ENCODE data around the gene SEH1L. TPM values are rescaled to one million over a fixed set of nuclear protein-coding genes. Genes with fewer than 3 reads are reported as not detected.
"Not testable (repeated sequence)": the region's sequence is repeated elsewhere in the genome, so short reads cannot be mapped to it uniquely, and the experiment has no call there.

The SEH1L gene
- total RNA-seq = 10 to 100 TPM; 32.4 to 35.9 TPM
- total RNA-seq = 23.0 to 36.7 reads per million in 2 donors

GRCh38 chr18:12947285-12948049 lies at the start of gene SEH1L:
Gene SEH1L (plus strand): TSS chr18:12948011. CDS start chr18:12948122, 111 bp downstream.
- Mint-ChIP-seq H3K27me3 (no peaks in the 10 kb centered on the region), H3K27ac (peak within 1 kb of the TSS; percentile 98), H3K4me1 (peaks cover 28% of the 10 kb centered on the region), H3K4me3 (peak within 1 kb of the TSS; percentile 98), H3K36me3 (ENCODE audit: low read depth) (no peaks in the 10 kb centered on the region)
- no peaks in the 10 kb centered on the region for H3K9me3 ChIP-seq (ENCODE audit: control insufficient read depth, low read length, poor library complexity, severe bottlenecking)
- ATAC-seq (peak; percentile 88), DNase-seq (peak; percentile 95 to 100 (median 98))

GRCh38 chr18:12901208-12901607 lies 46.6 kb upstream of the SEH1L start:
- not testable (repeated sequence) for H3K4me3 Mint-ChIP-seq; H3K27ac Mint-ChIP-seq; H3K27me3 Mint-ChIP-seq; H3K9me3 ChIP-seq (ENCODE audit: control insufficient read depth, low read length, poor library complexity, severe bottlenecking); DNase-seq; ATAC-seq; H3K36me3 Mint-ChIP-seq (ENCODE audit: low read depth); H3K4me1 Mint-ChIP-seq

GRCh38 chr18:12904012-12904516 lies 43.7 kb upstream of the SEH1L start:
- DNase-seq = no peak
- peak; percentile 55 for ATAC-seq
- H3K9me3 ChIP-seq (ENCODE audit: control insufficient read depth, low read length, poor library complexity, severe bottlenecking) = no peaks in the 10 kb centered on the region
- H3K36me3 Mint-ChIP-seq (ENCODE audit: low read depth) = no peaks in the 10 kb centered on the region
- H3K4me1 Mint-ChIP-seq = peaks cover 4% of the 10 kb centered on the region
- H3K27me3 Mint-ChIP-seq = no peaks in the 10 kb centered on the region
- H3K4me3 Mint-ChIP-seq = peak overlapping the region; percentile 77
- peak overlapping the region; percentile 70 for H3K27ac Mint-ChIP-seq

- ATAC-seq (no peak), DNase-seq (no peak)
- H3K27me3 Mint-ChIP-seq = no peaks in the 10 kb centered on the region
- no peak overlapping the region for H3K27ac Mint-ChIP-seq
- no peaks in the 10 kb centered on the region for H3K36me3 Mint-ChIP-seq (ENCODE audit: low read depth)
- no peak overlapping the region for H3K4me3 Mint-ChIP-seq
- H3K4me1 Mint-ChIP-seq = peaks cover 6% of the 10 kb centered on the region
- H3K9me3 ChIP-seq (ENCODE audit: control insufficient read depth, low read length, poor library complexity, severe bottlenecking) = no peaks in the 10 kb centered on the region
These were observed 41.7 kb upstream of the SEH1L start for GRCh38 chr18:12906119-12906518.

GRCh38 chr18:12906773-12907172 lies 41.0 kb upstream of the SEH1L start:
- no peak for DNase-seq
- no peaks in the 10 kb centered on the region for H3K9me3 ChIP-seq (ENCODE audit: control insufficient read depth, low read length, poor library complexity, severe bottlenecking)
- no peaks in the 10 kb centered on the region for H3K36me3 Mint-ChIP-seq (ENCODE audit: low read depth)
- H3K4me3 Mint-ChIP-seq = no peak overlapping the region
- ATAC-seq = no peak
- no peaks in the 10 kb centered on the region for H3K27me3 Mint-ChIP-seq
- H3K4me1 Mint-ChIP-seq = peaks cover 6% of the 10 kb centered on the region
- no peak overlapping the region for H3K27ac Mint-ChIP-seq

GRCh38 chr18:12907258-12907925 lies 40.4 kb upstream of the SEH1L start:
- H3K9me3 ChIP-seq (ENCODE audit: control insufficient read depth, low read length, poor library complexity, severe bottlenecking) = no peaks in the 10 kb centered on the region
- Mint-ChIP-seq H3K4me3 (no peak overlapping the region), H3K36me3 (ENCODE audit: low read depth) (no peaks in the 10 kb centered on the region), H3K27ac (no peak overlapping the region), H3K27me3 (no peaks in the 10 kb centered on the region), H3K4me1 (peaks cover 6% of the 10 kb centered on the region)
- ATAC-seq (no peak), DNase-seq (no peak)

GRCh38 chr18:12908706-12909105 lies 39.1 kb upstream of the SEH1L start:
- ATAC-seq (no peak), DNase-seq (no peak)
- no peak overlapping the region for H3K4me3 Mint-ChIP-seq
- H3K27ac Mint-ChIP-seq = no peak overlapping the region
- peaks cover 5% of the 10 kb centered on the region for H3K9me3 ChIP-seq (ENCODE audit: control insufficient read depth, low read length, poor library complexity, severe bottlenecking)
- H3K36me3 Mint-ChIP-seq (ENCODE audit: low read depth) = no peaks in the 10 kb centered on the region
- peaks cover 6% of the 10 kb centered on the region for H3K4me1 Mint-ChIP-seq
- no peaks in the 10 kb centered on the region for H3K27me3 Mint-ChIP-seq

GRCh38 chr18:12911025-12911928 lies 36.5 kb upstream of the SEH1L start:
- H3K27me3 Mint-ChIP-seq = no peaks in the 10 kb centered on the region
- peak overlapping the region; percentile 75 for H3K4me3 Mint-ChIP-seq
- H3K27ac Mint-ChIP-seq = no peak overlapping the region
- H3K9me3 ChIP-seq (ENCODE audit: control insufficient read depth, low read length, poor library complexity, severe bottlenecking) = peaks cover 5% of the 10 kb centered on the region
- peaks cover 2% of the 10 kb centered on the region for H3K4me1 Mint-ChIP-seq
- DNase-seq = peak; percentile 23 to 42 (median 32)
- H3K36me3 Mint-ChIP-seq (ENCODE audit: low read depth) = no peaks in the 10 kb centered on the region
- peak; percentile 94 for ATAC-seq

- DNase-seq = no peak
- H3K36me3 Mint-ChIP-seq (ENCODE audit: low read depth) = no peaks in the 10 kb centered on the region
- ATAC-seq = no peak
- peak overlapping the region; percentile 75 for H3K4me3 Mint-ChIP-seq
- H3K9me3 ChIP-seq (ENCODE audit: control insufficient read depth, low read length, poor library complexity, severe bottlenecking) = peaks cover 5% of the 10 kb centered on the region
- no peak overlapping the region for H3K27ac Mint-ChIP-seq
- peaks cover 2% of the 10 kb centered on the region for H3K4me1 Mint-ChIP-seq
- H3K27me3 Mint-ChIP-seq = no peaks in the 10 kb centered on the region
These were observed 35.7 kb upstream of the SEH1L start for GRCh38 chr18:12911929-12912703.

- DNase-seq = no peak
These were observed 26.6 kb upstream of the SEH1L start for GRCh38 chr18:12921178-12921577.

GRCh38 chr18:12922266-12922665 lies 25.5 kb upstream of the SEH1L start:
- H3K4me3 Mint-ChIP-seq = no peak overlapping the region

More at GRCh38 chr18:12921178-12921577, 26.6 kb upstream of the SEH1L start:
- Mint-ChIP-seq H3K4me3 (peak overlapping the region; percentile 34), H3K4me1 (peaks cover 13% of the 10 kb centered on the region), H3K27me3 (no peaks in the 10 kb centered on the region), H3K36me3 (ENCODE audit: low read depth) (no peaks in the 10 kb centered on the region), H3K27ac (peak overlapping the region; percentile 14)
- no peaks in the 10 kb centered on the region for H3K9me3 ChIP-seq (ENCODE audit: control insufficient read depth, low read length, poor library complexity, severe bottlenecking)
- peak; percentile 70 for ATAC-seq

GRCh38 chr18:12924616-12925015 lies 23.2 kb upstream of the SEH1L start:
- Mint-ChIP-seq H3K4me1 (peaks cover 9% of the 10 kb centered on the region), H3K36me3 (ENCODE audit: low read depth) (no peaks in the 10 kb centered on the region), H3K27ac (no peak overlapping the region), H3K27me3 (no peaks in the 10 kb centered on the region), H3K4me3 (no peak overlapping the region)
- ATAC-seq (no peak), DNase-seq (no peak)
- H3K9me3 ChIP-seq (ENCODE audit: control insufficient read depth, low read length, poor library complexity, severe bottlenecking) = no peaks in the 10 kb centered on the region

More at GRCh38 chr18:12922266-12922665, 25.5 kb upstream of the SEH1L start:
- H3K4me1 Mint-ChIP-seq = peaks cover 13% of the 10 kb centered on the region
- no peaks in the 10 kb centered on the region for H3K36me3 Mint-ChIP-seq (ENCODE audit: low read depth)
- H3K27me3 Mint-ChIP-seq = no peaks in the 10 kb centered on the region
- DNase-seq (no peak), ATAC-seq (no peak)
- H3K27ac Mint-ChIP-seq = no peak overlapping the region
- no peaks in the 10 kb centered on the region for H3K9me3 ChIP-seq (ENCODE audit: control insufficient read depth, low read length, poor library complexity, severe bottlenecking)

Measured in T-helper 17 cell (primary cell).